Middle frontal gyrus (tissue), 1 donor: ENCODE results near the gene TRPV2.
A peak's percentile ranks its signal among the peaks of the same experiment; 100 is the strongest.

Source experiments
- DNase-seq: peaks from one replicate; pipeline ENCODE4 v3.0.0-alpha.2; 2015; ENCODE audit warnings: low spot score; ENCODE audit errors: extremely low spot score

TRPV2 gene

DNA sequence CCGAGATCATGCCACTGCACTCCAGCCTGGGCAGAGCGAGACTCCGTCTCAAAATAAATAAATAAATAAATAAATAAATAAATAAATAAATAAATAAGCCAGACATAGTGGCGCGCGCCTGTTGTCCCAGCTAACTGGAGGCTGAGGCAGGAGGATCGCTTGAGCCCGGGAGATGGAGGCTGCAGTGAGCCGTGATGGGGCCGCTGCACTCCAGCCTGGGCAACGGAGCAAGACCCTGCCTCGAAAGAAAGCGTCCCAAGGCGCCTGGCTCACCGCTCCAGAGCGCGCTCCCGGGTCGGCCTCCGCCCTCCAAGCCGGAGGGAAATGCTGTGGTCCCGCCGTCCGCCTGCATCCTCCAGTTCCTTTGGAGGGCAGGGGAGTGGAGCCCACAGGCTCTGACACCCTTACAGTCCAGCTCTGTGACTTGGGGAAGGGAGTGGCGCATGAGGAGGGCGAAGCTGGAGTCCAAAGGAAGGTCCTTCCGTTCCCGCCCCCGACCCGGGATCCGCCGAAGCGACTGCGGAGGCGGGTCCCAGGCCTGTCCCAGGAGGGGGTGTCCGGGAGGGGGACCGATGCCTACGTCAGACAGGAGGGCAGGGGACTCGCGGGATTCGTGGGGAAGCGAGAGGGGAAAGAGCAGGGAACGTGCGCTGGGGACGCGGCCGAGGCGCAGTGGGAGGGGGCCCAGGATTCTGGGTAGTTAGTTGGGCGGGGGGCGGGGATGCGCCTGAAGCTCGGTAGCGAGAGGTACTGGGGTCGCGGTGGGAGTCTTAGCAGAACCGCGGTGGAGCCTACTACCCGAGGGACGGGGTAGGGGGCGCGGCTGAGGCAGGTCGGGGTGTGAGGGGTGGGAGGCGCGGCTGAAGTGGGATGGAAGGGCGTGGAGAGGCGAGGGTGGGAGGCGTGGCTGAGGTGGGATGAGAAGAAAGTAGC is 8.4 kb upstream of the TRPV2 start:
- no peak for DNase-seq

DNA sequence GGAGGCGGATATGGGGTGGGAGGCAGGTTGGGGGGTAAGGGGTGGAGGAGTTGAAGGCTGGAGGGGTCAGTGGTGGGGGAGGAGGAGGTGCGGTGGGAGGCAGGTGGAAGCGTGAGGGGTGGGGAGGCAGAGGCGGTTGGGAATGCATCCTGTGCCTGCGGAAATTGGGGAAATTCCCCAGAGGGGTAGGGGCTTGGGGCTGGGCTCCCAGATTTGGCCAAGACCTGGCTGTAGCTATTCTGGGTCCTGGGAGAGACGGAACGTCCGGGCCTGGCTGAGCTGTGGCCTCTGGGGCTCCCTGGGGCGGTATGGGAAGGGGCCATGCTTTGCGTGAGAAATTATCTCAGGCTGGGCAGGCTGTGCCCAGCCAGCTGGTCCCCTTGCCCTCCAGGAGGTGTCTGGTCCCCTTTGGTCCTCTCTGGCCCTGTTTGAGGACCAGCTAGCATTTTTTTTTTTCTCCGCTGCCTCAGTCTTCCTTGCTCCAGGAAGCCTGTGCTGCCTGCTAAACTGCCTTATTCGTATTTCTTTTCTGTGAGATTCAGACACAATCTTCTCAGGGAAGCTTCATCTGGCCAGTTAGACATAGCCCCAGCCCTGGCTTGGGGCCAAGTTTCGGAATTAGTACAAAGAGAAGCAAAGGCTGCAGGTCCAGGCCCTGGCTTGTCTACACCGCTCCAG is 7.3 kb upstream of the TRPV2 start:
- DNase-seq: peak; percentile 26

DNA sequence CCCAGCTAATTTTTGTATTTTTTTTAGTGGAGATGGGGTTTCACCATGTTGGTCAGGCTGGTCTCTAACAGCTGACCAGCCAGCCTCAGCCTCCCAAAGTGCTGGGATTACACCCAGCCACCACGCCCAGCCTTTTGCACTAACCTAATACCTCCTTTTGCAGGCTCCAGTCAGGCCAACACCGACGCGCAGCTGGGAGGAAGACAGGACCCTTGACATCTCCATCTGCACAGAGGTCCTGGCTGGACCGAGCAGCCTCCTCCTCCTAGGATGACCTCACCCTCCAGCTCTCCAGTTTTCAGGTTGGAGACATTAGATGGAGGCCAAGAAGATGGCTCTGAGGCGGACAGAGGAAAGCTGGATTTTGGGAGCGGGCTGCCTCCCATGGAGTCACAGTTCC is 2.0 kb downstream of the TRPV2 start:
- DNase-seq: no peak

- no peak for DNase-seq
Observed at GRCh38 chr17:16417896-16418684, 2.7 kb downstream of the TRPV2 start.

DNA sequence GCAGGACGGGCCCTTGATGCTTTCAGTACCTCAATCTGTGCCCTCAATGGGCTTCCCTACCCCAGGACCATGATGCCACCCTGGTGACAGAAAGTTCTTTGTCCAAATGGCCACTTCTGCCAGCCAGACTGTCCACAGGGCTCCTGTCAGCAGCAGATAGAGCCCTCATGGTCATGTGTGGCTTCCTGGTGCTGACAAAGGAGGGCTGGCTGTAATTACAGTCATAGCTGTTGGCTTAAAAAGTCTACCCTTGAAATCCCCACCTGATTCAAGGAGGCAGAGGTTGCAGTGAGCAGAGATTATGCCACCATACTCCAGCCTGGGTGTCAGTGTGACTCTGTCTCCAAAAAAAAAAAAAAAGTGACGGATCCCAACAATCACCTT is 3.3 kb downstream of the TRPV2 start:
- DNase-seq: no peak

- no peak for DNase-seq
Observed at GRCh38 chr17:16419074-16419928, 3.9 kb downstream of the TRPV2 start.

DNA sequence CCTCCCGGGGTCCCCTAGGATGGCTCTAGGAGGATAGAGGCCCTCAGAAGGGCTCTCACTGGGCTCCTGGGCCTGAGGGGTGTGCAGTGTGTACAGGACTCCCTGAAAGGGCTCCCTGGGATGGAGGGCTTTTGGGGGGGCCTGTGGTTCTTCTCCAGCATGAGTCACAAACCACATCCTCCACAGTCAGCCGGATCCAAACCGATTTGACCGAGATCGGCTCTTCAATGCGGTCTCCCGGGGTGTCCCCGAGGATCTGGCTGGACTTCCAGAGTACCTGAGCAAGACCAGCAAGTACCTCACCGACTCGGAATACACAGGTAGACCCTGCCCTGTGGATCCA is 4.5 kb downstream of the TRPV2 start:
- no peak for DNase-seq

GRCh38 chr17:16422416-16422815 is 7.0 kb downstream of the TRPV2 start:
- DNase-seq: no peak

- DNase-seq: no peak
Observed at GRCh38 chr17:16423226-16423872, 8.0 kb downstream of the TRPV2 start.

DNA sequence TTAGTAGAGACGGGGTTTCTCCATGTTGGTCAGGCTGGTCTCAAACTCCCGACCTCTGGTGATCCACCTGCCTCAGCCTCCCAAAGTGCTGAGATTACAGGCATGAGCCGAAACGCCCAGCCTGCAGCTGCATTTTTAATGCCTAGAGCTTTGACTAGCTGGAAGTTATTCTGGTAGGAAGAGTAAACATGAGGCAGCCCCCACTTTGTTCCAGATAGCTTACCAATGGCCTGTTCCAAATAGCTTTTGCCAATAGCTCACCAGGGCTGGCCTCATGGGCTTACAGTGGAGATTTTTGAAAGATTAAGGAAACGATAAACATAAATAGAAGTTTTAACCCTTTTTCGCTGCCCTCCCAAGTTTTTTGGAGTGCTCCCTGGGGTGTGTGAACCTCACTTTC is 9.8 kb downstream of the TRPV2 start:
- no peak for DNase-seq

DNA sequence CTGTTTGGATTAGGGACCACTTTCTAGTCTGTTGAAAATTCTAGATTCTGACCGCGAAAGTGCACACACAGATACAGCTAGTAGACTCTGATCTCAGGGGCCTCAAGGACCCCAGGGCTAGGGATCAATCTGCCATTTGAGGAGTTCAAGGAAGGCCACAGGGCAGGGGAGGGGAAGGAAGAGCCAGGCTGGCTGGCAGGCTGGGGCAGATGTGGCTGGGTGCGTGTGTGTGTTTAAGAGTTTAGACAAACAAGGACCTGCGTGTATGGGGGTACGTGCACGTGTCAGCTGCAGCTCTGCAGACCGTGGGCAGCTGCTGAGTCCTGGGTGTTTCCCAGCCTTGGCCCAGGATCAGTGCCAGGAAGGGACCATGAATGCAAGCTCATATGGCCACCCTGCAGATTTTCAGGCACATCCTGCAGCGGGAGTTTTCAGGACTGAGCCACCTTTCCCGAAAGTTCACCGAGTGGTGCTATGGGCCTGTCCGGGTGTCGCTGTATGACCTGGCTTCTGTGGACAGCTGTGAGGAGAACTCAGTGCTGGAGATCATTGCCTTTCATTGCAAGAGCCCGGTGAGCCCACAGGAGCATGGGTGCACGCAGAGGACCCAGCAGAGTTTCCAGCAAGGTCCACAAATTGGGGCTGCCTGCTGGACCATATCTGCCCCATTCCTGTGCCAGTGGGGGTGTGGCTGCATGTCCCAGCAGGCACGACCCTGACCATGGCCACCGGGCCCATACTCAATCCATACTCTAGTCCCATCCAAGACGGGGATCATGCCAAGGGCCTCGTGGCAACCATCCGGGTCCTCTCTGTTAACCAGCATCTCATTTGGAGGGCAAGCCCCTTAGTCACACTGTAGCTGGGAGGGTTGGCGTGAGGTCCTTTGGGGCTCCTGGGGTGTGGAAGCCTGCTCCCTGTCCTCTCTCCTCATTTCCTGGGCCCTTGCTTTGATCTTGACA is 10.6 kb downstream of the TRPV2 start:
- no peak for DNase-seq

GRCh38 chr17:16427020-16427419 is 11.6 kb downstream of the TRPV2 start:
- DNase-seq: no peak

- no peak for DNase-seq
Observed at GRCh38 chr17:16428098-16428882, 12.9 kb downstream of the TRPV2 start.

DNA sequence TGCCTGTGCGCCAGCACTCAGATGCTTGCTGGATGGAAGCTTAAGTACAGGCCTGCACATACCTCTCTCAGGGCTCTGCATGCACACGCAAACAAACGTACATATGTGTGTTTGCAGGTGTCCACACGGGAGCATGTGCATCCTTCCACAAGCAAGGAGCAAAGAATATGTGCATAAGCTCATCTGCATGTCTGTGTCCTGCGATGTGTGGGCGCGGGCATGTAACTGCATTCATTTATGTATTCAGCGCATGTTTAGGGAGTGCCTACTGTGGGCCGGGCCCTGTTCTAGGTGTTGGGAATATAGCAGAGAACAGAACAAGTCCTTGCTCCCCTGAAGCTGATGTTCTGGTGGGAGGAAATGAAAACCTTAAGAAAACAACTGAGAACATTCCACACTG is 13.7 kb downstream of the TRPV2 start:
- DNase-seq: no peak

- DNase-seq: no peak
Observed at GRCh38 chr17:16430650-16431049, 15.3 kb downstream of the TRPV2 start.

- DNase-seq: no peak
Observed at GRCh38 chr17:16432017-16432416, 16.6 kb downstream of the TRPV2 start.

DNA sequence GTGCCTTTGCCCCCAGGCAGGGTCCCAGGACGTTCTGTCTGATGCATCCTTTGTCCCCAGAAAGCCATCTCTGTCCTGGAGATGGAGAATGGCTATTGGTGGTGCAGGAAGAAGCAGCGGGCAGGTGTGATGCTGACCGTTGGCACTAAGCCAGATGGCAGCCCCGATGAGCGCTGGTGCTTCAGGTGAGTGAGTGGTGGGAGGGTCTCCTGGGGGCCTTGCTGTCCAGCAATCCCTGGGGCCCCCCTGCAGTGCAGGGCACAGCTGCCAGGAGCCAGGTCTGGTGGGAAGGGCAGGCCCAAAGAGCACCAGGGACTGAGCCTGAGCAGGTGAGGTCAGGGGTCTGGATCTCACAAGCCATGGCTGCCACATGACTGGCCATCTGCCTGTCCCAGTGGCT is 18.1 kb downstream of the TRPV2 start:
- DNase-seq: no peak

DNA sequence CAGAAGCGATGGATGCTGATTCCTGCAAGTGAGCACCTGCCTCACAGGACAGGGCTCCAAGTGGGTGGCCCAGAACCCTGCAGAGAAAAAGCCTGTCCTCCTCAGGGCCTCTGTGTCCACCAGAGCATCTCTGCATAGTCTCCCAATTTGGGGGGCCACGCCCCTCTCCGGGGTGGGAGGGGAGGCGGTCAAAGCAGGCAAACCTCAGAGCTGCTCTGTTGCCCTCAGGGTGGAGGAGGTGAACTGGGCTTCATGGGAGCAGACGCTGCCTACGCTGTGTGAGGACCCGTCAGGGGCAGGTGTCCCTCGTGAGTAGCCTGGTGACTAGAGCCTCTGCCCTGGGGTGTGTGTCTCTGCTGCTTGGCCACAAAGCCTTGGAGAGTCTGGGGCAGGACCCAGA is 19.3 kb downstream of the TRPV2 start:
- no peak for DNase-seq
